B cell (primary cell): ENCODE data around the gene CXorf65. TPM values are rescaled to one million over a fixed set of nuclear protein-coding genes. Genes with fewer than 3 reads are reported as not detected.

ENCODE experiments used
- ATAC-seq: fragments of 200-7000 bp; cut with Tn5 transposase; one replicate; pipeline ENCODE4 v1.10.0; 2021; ENCODE audit warnings: low read depth, mild to moderate bottlenecking, moderate number of reproducible peaks, moderate library complexity
- CTCF ChIA-PET: fragments of 350-600 bp; sonication (Branson Sonifier 250); formaldehyde crosslinking; loops from one replicate; lab custom pipeline; 2021; ENCODE audit warnings: antibody characterized with exemption, inconsistent platforms; lab: Charles Lee
- POLR2A ChIA-PET: fragments of 350-600 bp; sonication (Branson Sonifier 250); formaldehyde crosslinking; loops from one replicate; lab custom pipeline; 2021; ENCODE audit warnings: antibody characterized with exemption; lab: Charles Lee
- DNase-seq: peaks from one replicate; pipeline ENCODE4 v3.0.0; 2013
- H2AFZ ChIP-seq: 2 replicates; pipeline ENCODE4 v1.6.1; 2012; ENCODE audit warnings: mild to moderate bottlenecking, low read depth, low read length; ENCODE audit not compliant: insufficient read depth, poor library complexity, severe bottlenecking
- H3K27ac ChIP-seq, 2 donors: 1 replicate in 1 of 2; 2 replicates in 1 of 2; pipeline ENCODE4 v1.5.1; 2012 to 2013; ENCODE audit warnings: low read length in 2 of 2, mild to moderate bottlenecking in 2 of 2, moderate library complexity in 1 of 2
- H3K27me3 ChIP-seq, 4 experiments: fragments of 200-600 bp in 1 of 4; sonication (generic) in 1 of 4; replicated peaks in 1 of 4; 1 replicate in 2 of 4; 2 replicates in 2 of 4; pipeline versions ENCODE4 v1.6.1 to v1.7.0; 2013 to 2016; ENCODE audit warnings: low read length in 3 of 4, mild to moderate bottlenecking in 2 of 4, mixed read lengths in 1 of 4, moderate library complexity in 1 of 4; ENCODE audit not compliant: insufficient read depth in 4 of 4, control insufficient read depth in 3 of 4; ENCODE audit errors: control extremely low read depth in 1 of 4
- H3K36me3 ChIP-seq, 2 experiments: replicated peaks in 1 of 2; 1 replicate in 1 of 2; 2 replicates in 1 of 2; pipeline versions ENCODE4 v1.6.1 to v1.7.1; 2013; ENCODE audit warnings: low read length in 1 of 2; ENCODE audit not compliant: insufficient read depth in 2 of 2, control insufficient read depth in 1 of 2; ENCODE audit errors: control extremely low read depth in 1 of 2, extremely low read depth in 1 of 2
- H3K4me1 ChIP-seq, 2 donors: fragments of 200-600 bp in 1 of 2; sonication (generic) in 1 of 2; 1 replicate in 1 of 2; 2 replicates in 1 of 2; pipeline versions ENCODE4 v1.5.1 to v1.6.1; 2013 to 2017; ENCODE audit warnings: low read length in 2 of 2; ENCODE audit not compliant: control insufficient read depth in 2 of 2, insufficient read depth in 2 of 2
- H3K4me2 ChIP-seq: replicated peaks from 2 replicates; pipeline ENCODE3; 2012; ENCODE audit warnings: mild to moderate bottlenecking, low read depth, low read length; ENCODE audit not compliant: poor library complexity, severe bottlenecking
- H3K4me3 ChIP-seq, 5 experiments: fragments of 200-600 bp in 1 of 5; sonication (generic) in 1 of 5; 1 replicate in 3 of 5; 2 replicates in 2 of 5; pipeline versions ENCODE4 v1.5.1 to v1.7.0; 2011 to 2016; ENCODE audit warnings: low read length in 4 of 5, mild to moderate bottlenecking in 4 of 5, low read depth in 2 of 5, control low read depth in 1 of 5, moderate library complexity in 1 of 5; ENCODE audit not compliant: insufficient read depth in 1 of 5; ENCODE audit errors: control extremely low read depth in 1 of 5, extremely low read depth in 1 of 5
- H3K79me2 ChIP-seq: fragments of 200-600 bp; sonication (generic); one replicate; pipeline ENCODE4 v1.6.0; 2016; ENCODE audit warnings: low read length; ENCODE audit not compliant: control insufficient read depth, insufficient read depth
- H3K9ac ChIP-seq: fragments of 200-600 bp; sonication (generic); 2 replicates; pipeline ENCODE4 v1.6.1; 2017; ENCODE audit warnings: mild to moderate bottlenecking, low read length, moderate library complexity
- H3K9me3 ChIP-seq, 3 donors: one replicate each; pipeline versions ENCODE4 v1.6.1 to v1.7.1; 2013; ENCODE audit warnings: low read length in 2 of 3; ENCODE audit not compliant: control insufficient read depth in 2 of 3, insufficient read depth in 1 of 3; ENCODE audit errors: control extremely low read depth in 1 of 3
- H4K20me1 ChIP-seq: 2 replicates; pipeline ENCODE4 v1.6.0; 2012; ENCODE audit warnings: mild to moderate bottlenecking, low read length; ENCODE audit not compliant: insufficient read depth, control insufficient read depth, poor library complexity, severe bottlenecking
- H3K27ac Mint-ChIP-seq: one replicate; pipeline ENCODE4 v1.8.0; 2021; ENCODE audit warnings: mixed read lengths
- H3K27me3 Mint-ChIP-seq: one replicate; pipeline ENCODE4 v1.8.0; 2021; ENCODE audit warnings: mixed read lengths
- H3K4me1 Mint-ChIP-seq: one replicate; pipeline ENCODE4 v1.8.0; 2021; ENCODE audit warnings: mixed read lengths
- H3K4me3 Mint-ChIP-seq: one replicate; pipeline ENCODE4 v1.8.0; 2021; ENCODE audit warnings: mixed read lengths
- H3K9me3 Mint-ChIP-seq: one replicate; pipeline ENCODE4 v1.8.0; 2022; ENCODE audit warnings: mixed read lengths; ENCODE audit not compliant: insufficient read depth
- CTCF ChIP-seq: fragments of 200-600 bp; IDR thresholded peaks from one replicate; pipeline ENCODE4 v1.8.0; 2022; ENCODE audit warnings: antibody characterized with exemption, mild to moderate bottlenecking
- EZH2 ChIP-seq: IDR thresholded peaks from 2 replicates; pipeline ENCODE4 v1.6.1; 2012; ENCODE audit warnings: borderline replicate concordance, low read depth, mild to moderate bottlenecking, moderate library complexity, low read length; ENCODE audit not compliant: insufficient read depth, poor library complexity, severe bottlenecking
- WGBS: methylation state at CpG from one replicate; pipeline ENCODE4 v1.1.5; 2013; ENCODE audit warnings: missing lambda C conversion rate; ENCODE audit not compliant: insufficient coverage; 5-methylcytosine and 5-hydroxymethylcytosine counted together
- intact Hi-C: fragments of 100-400 bp; cut with micrococcal nuclease; formaldehyde crosslinking; loops from one replicate; pipeline ENCODE4 v1.10.0; 2022
- polyA plus RNA-seq: library from polyadenylated mRNA; depleted of rRNA; stranded (reverse); fragments of >200 nt; gene quantifications from 2 replicates; pipeline ENCODE4 v1.2.3, GENCODE V29; 2012
- total RNA-seq, 2 donors: library from RNA; stranded (reverse); fragments of 120-200 nt in 1 of 2; gene quantifications; 1 replicate in 1 of 2; 2 replicates in 1 of 2; pipeline versions ENCODE4 v1.2.3 to v1.2.4, GENCODE V29; 2013 to 2022

The CXorf65 gene
- total and polyA plus RNA-seq, 2 donors (not counting 1 experiment from before 2014, with no cell fraction given): 25.6 to 49.6 TPM

DNA sequence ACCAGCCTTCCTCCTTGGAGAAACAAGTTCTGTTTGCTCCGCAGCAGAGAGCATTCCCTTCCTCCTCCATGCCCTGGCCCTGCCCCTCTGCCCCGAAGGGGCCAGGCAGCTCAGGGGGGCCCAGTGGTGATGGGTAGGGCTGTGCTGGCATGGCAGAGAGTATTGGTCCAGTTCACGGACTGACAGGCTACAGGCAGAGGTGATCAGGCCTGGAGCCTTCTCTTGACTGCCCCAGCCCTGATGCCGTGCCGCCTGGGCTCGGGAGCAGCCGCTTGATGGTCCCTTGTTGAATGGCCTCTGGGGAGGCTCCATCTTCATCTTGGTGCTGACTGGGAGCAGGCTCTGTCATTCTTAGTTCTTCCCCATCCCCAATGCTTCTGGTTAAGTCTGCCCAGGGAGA, 47.7 kb upstream of the CXorf65 start:
- Mint-ChIP-seq H3K27ac (peak overlapping the region; percentile 61), H3K4me1 (peaks cover 14% of the 10 kb centered on the region), H3K4me3 (no peak overlapping the region), H3K27me3 (no peaks in the 10 kb centered on the region), H3K9me3 (no peaks in the 10 kb centered on the region)
- Histone ChIP-seq H3K4me2 (no peak overlapping the region), H4K20me1 (no peaks in the 10 kb centered on the region), H2AFZ (no peak overlapping the region), H3K9me3 (no peaks in the 10 kb centered on the region), H3K27me3 (no peaks in the 10 kb centered on the region), H3K79me2 (peaks cover 8% of the 10 kb centered on the region), H3K4me1 (peaks cover 0 to 6% of the 10 kb centered on the region in 2 donors), H3K9ac (no peak overlapping the region), H3K4me3 (no peak overlapping the region), H3K36me3 (no peaks in the 10 kb centered on the region), H3K27ac (no peak overlapping the region)
- intact Hi-C loops: no loop called here
- TF ChIP-seq CTCF (no peak), EZH2 (no peak)
- no peak for ATAC-seq
- 93% methylated on average over 3 of the region's 7 CpGs for WGBS
- DNase-seq: no peak
- POLR2A ChIA-PET: no interaction called here
- CTCF ChIA-PET: no interaction called here

- H3K9me3 ChIP-seq: no peaks in the 10 kb centered on the region
- ChIA-PET CTCF (no interaction called here), POLR2A (no interaction called here)
- Mint-ChIP-seq H3K27me3 (no peaks in the 10 kb centered on the region), H3K4me1 (peaks cover 14% of the 10 kb centered on the region), H3K4me3 (no peak overlapping the region), H3K27ac (no peak overlapping the region), H3K9me3 (no peaks in the 10 kb centered on the region)
- intact Hi-C loops: no loop called here
- DNase-seq (no peak), ATAC-seq (no peak)
- peaks cover 2 to 8% of the 10 kb centered on the region in 2 donors for H3K4me1 ChIP-seq
- H4K20me1 ChIP-seq: no peaks in the 10 kb centered on the region
- H3K27ac ChIP-seq: no peak overlapping the region
- H3K4me3 ChIP-seq: no peak overlapping the region
- no peaks in the 10 kb centered on the region for H3K27me3 ChIP-seq
- H3K4me2 ChIP-seq: no peak overlapping the region
- WGBS: 93% methylated on average over 4 of the region's 7 CpGs
- no peak overlapping the region for H3K9ac ChIP-seq
- H3K36me3 ChIP-seq: no peaks in the 10 kb centered on the region
- H3K79me2 ChIP-seq: peaks cover 4% of the 10 kb centered on the region
- no peak overlapping the region for H2AFZ ChIP-seq
- TF ChIP-seq EZH2: no peak
Observed at GRCh38 chrX:71151366-71151765, 44.8 kb upstream of the CXorf65 start.
